Measurements from ENCODE around the gene MRPS18A.

MRPS18A gene

GRCh38 chr6:43681303-43681702 lies 6.3 kb downstream of the MRPS18A start:
- H3K4me1 ChIP-seq (ENCODE audit: insufficient read depth, low read length, severe bottlenecking), result peaks cover 27% of the 10 kb centered on the region
- H3K27me3 ChIP-seq (ENCODE audit: insufficient read depth, low read length), result no peaks in the 10 kb centered on the region
- H4K20me1 ChIP-seq (ENCODE audit: insufficient read depth, low read length), result no peaks in the 10 kb centered on the region
- TF ChIP-seq CTCF (IDR thresholded peaks at IDR 0.05; ENCODE audit: low read length), result no peak
- no peak for TF ChIP-seq EZH2 (IDR thresholded peaks at IDR 0.05; ENCODE audit: borderline replicate concordance, low read length)
- no peaks in the 10 kb centered on the region for H3F3A ChIP-seq (ENCODE audit: insufficient read depth, low read length)
- H3K9me3 ChIP-seq (ENCODE audit: low read length), result no peaks in the 10 kb centered on the region
- no peak overlapping the region for H3K9ac ChIP-seq (ENCODE audit: low read length)
- no peak overlapping the region for H3K4me2 ChIP-seq (ENCODE audit: low read length)
- peaks cover 62% of the 10 kb centered on the region for H3K36me3 ChIP-seq (ENCODE audit: insufficient read depth, low read length)
- H3K27ac ChIP-seq (ENCODE audit: low read depth, low read length, poor library complexity, severe bottlenecking), result no peak overlapping the region
- no peak overlapping the region for H3K4me3 ChIP-seq (ENCODE audit: low read depth, low read length, poor library complexity, severe bottlenecking)
- H3K79me2 ChIP-seq (ENCODE audit: insufficient read depth, low read length), result peaks cover 35% of the 10 kb centered on the region
- H2AFZ ChIP-seq (ENCODE audit: low read length), result no peak overlapping the region
- H3K9me2 ChIP-seq (ENCODE audit: low read depth, low read length), result no peaks in the 10 kb centered on the region

GRCh38 chr6:43680308-43681200 lies 7.0 kb downstream of the MRPS18A start:
- Histone ChIP-seq H3K9ac (ENCODE audit: low read length) (no peak overlapping the region), H3K36me3 (ENCODE audit: insufficient read depth, low read length) (peaks cover 67% of the 10 kb centered on the region), H3K79me2 (ENCODE audit: insufficient read depth, low read length) (peaks cover 28% of the 10 kb centered on the region), H3K9me2 (ENCODE audit: low read depth, low read length) (no peaks in the 10 kb centered on the region), H3K4me1 (ENCODE audit: insufficient read depth, low read length, severe bottlenecking) (peaks cover 20% of the 10 kb centered on the region), H3K4me3 (ENCODE audit: low read depth, low read length, poor library complexity, severe bottlenecking) (no peak overlapping the region), H3K9me3 (ENCODE audit: low read length) (no peaks in the 10 kb centered on the region), H3K4me2 (ENCODE audit: low read length) (no peak overlapping the region), H4K20me1 (ENCODE audit: insufficient read depth, low read length) (no peaks in the 10 kb centered on the region), H3K27me3 (ENCODE audit: insufficient read depth, low read length) (no peaks in the 10 kb centered on the region), H3K27ac (ENCODE audit: low read depth, low read length, poor library complexity, severe bottlenecking) (no peak overlapping the region), H3F3A (ENCODE audit: insufficient read depth, low read length) (no peaks in the 10 kb centered on the region), H2AFZ (ENCODE audit: low read length) (no peak overlapping the region)
- TF ChIP-seq CTCF (IDR thresholded peaks at IDR 0.05; ENCODE audit: low read length), result no peak
- no peak for TF ChIP-seq EZH2 (IDR thresholded peaks at IDR 0.05; ENCODE audit: borderline replicate concordance, low read length)

- no peak overlapping the region for H2AFZ ChIP-seq (ENCODE audit: low read length)
- no peak overlapping the region for H3K9ac ChIP-seq (ENCODE audit: low read length)
- TF ChIP-seq CTCF (IDR thresholded peaks at IDR 0.05; ENCODE audit: low read length) (no peak), EZH2 (IDR thresholded peaks at IDR 0.05; ENCODE audit: borderline replicate concordance, low read length) (no peak)
- H3K79me2 ChIP-seq (ENCODE audit: insufficient read depth, low read length), result peaks cover 17% of the 10 kb centered on the region
- H3K4me2 ChIP-seq (ENCODE audit: low read length), result no peak overlapping the region
- H3K9me2 ChIP-seq (ENCODE audit: low read depth, low read length), result no peaks in the 10 kb centered on the region
- H4K20me1 ChIP-seq (ENCODE audit: insufficient read depth, low read length), result no peaks in the 10 kb centered on the region
- H3K27me3 ChIP-seq (ENCODE audit: insufficient read depth, low read length), result no peaks in the 10 kb centered on the region
- H3K9me3 ChIP-seq (ENCODE audit: low read length), result no peaks in the 10 kb centered on the region
- H3K36me3 ChIP-seq (ENCODE audit: insufficient read depth, low read length), result peaks cover 82% of the 10 kb centered on the region
- H3K4me1 ChIP-seq (ENCODE audit: insufficient read depth, low read length, severe bottlenecking), result peaks cover 6% of the 10 kb centered on the region
- H3K27ac ChIP-seq (ENCODE audit: low read depth, low read length, poor library complexity, severe bottlenecking), result no peak overlapping the region
- H3F3A ChIP-seq (ENCODE audit: insufficient read depth, low read length), result no peaks in the 10 kb centered on the region
- H3K4me3 ChIP-seq (ENCODE audit: low read depth, low read length, poor library complexity, severe bottlenecking), result no peak overlapping the region
Measured at GRCh38 chr6:43679057-43679456, 8.5 kb downstream of the MRPS18A start.
